ENCODE results near the gene MLLT3.

Gene MLLT3

DNA sequence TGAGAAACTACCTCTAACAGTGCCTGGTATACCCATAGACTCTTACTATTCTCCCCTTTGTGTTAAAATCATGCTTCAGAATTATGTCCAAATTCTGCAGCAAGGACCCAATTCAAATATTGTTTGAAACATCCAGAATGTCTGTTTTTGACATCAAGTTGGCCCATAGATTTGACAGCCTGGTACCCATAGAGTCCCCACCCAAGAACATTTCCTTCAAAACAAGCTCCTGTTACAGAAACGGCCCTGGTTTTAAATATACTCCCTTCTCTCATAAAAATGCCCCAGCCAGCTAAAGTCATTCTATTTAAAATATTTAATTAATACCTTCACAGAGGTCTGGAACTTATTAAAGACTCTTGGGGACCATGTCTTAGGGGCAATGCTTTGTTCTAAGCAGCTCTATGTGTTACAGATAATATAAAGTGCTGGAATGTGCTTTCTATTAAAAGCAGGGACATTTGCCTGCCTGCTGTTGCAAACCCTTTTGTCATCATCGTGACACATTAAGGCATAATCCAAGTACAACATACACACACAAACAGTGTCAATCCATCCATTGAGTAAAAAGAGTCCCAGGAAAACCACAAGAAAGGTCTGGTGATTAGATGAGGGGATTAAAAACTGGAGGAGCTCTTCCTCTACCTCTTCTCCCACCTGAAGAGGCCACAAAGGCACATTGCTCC lies 321.7 kb downstream of the MLLT3 start:
- no peak for DNase-seq (ENCODE audit: low read depth)

DNA sequence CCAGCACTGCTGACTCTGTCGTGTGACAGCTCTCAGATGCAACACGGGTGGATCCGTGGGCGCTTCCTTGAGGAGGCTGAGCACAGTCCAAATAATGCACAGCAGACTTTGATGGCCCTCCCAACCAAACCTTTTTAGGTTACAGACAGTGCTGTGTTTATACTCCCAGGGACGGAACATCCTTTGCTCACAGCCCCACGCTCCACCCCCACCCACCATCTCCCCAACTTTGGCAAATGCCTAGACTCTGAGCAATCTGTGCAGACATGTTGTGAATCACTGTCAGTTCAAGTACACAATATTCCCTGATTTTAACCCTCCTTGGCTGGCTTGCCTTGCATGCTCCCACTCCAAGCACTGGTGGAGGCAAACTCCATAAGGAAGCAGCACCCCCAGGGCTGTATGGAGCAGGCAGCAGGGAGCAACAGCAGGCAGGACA lies 324.6 kb downstream of the MLLT3 start:
- DNase-seq (ENCODE audit: low read depth) = no peak

DNA sequence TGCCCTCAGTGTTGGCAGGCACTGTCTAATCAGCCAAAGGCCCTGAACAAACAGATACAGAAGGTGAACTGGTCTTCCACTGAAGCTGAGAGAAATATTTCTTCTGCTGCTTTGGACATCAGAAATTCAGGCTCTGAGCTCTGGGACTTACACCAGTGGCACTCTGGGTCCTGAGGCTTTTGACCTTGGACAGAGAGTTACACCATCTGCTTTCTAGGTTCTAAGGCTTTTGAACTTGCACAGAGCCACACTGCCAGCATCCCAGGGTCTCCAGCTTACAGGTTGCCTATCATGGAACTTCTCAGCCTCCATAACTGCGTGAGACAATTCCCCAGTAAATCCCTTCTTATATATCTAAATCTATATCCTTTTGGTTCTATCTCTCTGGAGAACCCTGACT lies 326.7 kb downstream of the MLLT3 start:
- no peak for DNase-seq (ENCODE audit: low read depth)

DNA sequence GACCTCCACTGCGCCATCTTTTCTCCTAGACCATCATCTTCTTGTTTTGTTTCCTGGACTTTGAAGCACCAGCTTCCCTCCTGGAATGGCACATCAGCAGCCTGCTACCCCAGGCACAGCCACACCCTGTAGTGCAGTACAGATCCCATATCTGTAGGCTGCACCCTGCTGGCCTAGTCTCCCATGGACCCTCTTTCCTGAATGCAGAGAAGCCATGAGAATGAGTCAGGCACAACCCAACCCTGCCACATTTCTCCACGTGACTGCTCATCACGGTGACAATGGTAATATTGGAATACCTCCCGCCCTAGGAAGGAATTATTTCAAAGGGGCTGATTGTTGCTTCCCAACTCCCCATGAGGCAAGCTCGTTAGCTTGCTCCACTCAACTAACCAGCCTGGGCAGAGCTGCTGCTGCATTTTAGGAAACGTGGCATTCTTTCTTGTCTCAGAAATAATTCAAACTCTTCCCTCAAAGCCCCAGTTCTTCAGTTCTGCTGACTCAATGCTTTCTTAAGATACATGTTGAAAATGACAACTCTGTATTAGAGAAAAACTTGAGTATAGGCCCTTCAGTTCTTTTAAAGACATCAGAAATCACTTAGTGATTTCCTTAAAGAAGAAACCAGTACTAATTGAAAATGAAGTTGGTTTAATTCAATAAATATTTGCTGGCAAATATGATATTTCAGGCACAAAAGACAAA lies 328.1 kb downstream of the MLLT3 start:
- DNase-seq (ENCODE audit: low read depth) = no peak

DNA sequence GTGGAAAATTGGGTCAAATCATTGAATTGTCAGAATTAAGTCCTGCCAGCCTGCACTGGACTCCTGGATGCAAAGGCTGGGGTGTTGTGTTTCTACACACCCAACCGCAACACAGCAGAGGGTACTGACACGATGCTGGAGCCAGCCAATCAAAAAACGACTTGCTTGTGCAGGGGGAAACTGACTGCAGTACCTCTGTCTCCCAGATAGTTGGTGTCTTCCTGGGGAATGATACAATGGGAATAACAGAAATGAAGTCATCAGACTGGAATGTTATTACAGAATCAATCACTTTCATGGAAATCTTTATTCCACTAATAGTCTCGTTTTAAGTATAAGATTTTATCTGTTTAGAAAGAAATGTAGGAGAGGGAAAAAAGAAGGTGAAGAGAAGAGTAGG lies 330.3 kb downstream of the MLLT3 start:
- no peak for DNase-seq (ENCODE audit: low read depth)

Data from stimulated activated CD8-positive, alpha-beta memory T cell treated with anti-CD3 and anti-CD28 coated beads, Interleukin-12 subunit alpha, Interleukin-12 subunit beta, amount 100 ng/mL, for 4 hours (primary cell).